Measurements from ENCODE around the gene LUZP2. TPM values are rescaled to one million over a fixed set of nuclear protein-coding genes. Genes with fewer than 3 reads are reported as not detected.
"Not testable (repeated sequence)": the region's sequence is repeated elsewhere in the genome, so short reads cannot be mapped to it uniquely, and the experiment has no call there.

The LUZP2 gene
- polyA plus RNA-seq, 1 donor from 2014 or later, result not detected

DNA sequence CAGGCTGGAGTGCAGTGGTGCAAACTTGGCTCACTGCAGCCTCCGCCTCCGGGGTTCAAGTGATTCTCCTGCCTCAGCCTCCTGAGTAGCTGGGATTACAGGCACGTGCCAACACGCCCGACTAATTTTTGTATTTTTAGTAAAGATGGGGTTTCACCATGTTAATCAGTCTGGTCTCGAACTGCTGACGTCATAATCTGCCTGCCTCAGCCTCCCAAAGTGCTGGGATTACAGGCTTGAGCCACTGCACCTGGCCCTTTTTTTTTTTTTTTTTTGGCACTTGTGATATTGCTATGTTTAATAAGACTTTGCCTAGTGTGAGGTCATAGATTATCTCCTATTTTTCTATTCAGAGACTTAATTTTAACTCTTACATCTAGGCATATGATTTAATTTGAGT lies 497.1 kb downstream of the LUZP2 start:
- not testable (repeated sequence) for H3K4me1 Mint-ChIP-seq, H3K36me3 Mint-ChIP-seq, H3K27me3 Mint-ChIP-seq, H3K27ac Mint-ChIP-seq, H3K4me3 Mint-ChIP-seq
- peaks cover 1 to 12% (median 3%) of the 10 kb centered on the region in 3 donors for H3K9me3 Mint-ChIP-seq

DNA sequence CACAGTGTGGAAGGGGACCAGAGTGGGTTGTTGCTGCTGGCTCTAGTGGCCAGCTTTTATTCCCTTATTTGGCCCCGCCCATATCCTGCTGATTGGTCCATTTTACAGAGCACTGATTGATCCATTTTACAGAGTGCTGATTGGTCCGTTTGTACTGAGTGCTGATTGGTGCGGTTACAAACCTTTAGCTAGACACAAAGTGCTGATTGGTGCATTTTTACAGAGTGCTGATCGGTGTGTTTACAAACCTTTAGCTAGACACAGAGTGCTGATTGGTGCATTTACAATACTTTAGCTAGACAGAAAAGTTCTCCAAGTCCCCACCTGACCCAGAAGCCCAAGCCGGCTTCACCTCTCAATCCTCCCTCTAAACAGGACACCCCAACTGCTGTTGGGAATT lies 503.1 kb downstream of the LUZP2 start:
- H3K27ac Mint-ChIP-seq, H3K4me3 Mint-ChIP-seq, H3K9me3 Mint-ChIP-seq, H3K36me3 Mint-ChIP-seq, H3K27me3 Mint-ChIP-seq, H3K4me1 Mint-ChIP-seq: not testable (repeated sequence)

DNA sequence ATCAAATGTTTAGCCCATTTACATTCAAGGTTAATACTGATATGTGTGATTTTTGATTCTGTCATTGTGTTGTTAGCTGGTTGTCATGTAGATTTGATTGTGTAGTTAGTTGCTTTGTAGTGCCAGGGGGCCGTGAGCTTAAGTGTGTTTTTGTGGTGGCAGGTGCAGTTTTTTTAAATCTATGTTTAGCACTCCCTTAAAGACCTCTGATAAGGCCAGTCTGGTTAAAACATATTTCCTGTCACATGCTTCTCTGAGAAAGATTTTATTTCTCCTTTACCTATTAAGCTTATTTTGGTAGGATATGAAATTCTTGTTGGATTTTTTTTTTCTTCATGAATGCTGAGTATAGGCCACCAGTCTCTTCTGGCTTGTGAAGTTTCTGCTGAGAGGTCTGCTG lies 540.6 kb downstream of the LUZP2 start:
- Mint-ChIP-seq H3K4me3 (no peak overlapping the region), H3K9me3 (peaks cover 2 to 11% (median 6%) of the 10 kb centered on the region in 3 donors), H3K4me1 (no peaks in the 10 kb centered on the region), H3K36me3 (no peaks in the 10 kb centered on the region), H3K27me3 (no peaks in the 10 kb centered on the region), H3K27ac (no peak overlapping the region)

DNA sequence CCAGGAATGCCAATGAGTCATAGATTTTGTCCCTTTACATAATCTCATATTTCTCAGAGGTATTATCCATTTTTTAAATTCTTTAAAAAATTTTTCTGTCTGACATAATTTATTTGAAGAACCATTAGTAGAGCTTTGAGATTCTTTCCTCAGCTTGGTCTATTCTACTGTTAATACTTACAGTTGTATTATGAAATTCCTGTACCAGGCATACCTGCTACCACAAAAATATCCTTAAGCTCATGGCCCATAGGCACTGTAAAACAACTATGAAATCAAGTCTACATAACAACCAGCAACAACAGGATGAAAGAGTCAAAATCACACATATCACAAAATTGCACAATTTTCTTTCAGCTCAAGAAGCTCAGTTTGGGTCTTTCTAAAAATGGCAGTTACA lies 541.3 kb downstream of the LUZP2 start:
- no peaks in the 10 kb centered on the region for H3K27me3 Mint-ChIP-seq
- peaks cover 5 to 8% (median 6%) of the 10 kb centered on the region in 3 donors for H3K9me3 Mint-ChIP-seq
- no peak overlapping the region for H3K27ac Mint-ChIP-seq
- H3K4me3 Mint-ChIP-seq, result no peak overlapping the region
- H3K36me3 Mint-ChIP-seq, result no peaks in the 10 kb centered on the region
- no peaks in the 10 kb centered on the region for H3K4me1 Mint-ChIP-seq

DNA sequence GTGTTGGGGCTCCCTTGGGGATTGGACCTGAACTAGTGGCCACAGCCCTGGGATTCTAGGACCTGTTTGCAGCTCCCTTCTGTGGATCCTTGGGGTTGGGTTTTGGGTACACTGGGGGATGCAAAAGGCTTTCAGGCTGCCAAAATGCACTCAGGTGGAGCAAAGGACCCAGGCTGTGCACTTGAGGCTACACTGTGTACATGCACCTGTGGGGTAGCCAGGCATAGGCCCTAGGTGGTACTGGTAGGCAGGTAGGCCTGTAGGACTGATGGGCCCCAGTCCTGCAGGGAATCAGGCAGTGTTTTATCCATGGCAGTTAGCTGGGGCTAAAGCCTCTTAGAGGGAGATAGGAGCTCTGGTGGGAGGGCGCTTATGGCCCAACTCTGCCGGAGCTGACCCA lies 542.3 kb downstream of the LUZP2 start:
- Mint-ChIP-seq H3K9me3 (peaks cover 6 to 8% (median 6%) of the 10 kb centered on the region in 3 donors), H3K27me3 (no peaks in the 10 kb centered on the region)

DNA sequence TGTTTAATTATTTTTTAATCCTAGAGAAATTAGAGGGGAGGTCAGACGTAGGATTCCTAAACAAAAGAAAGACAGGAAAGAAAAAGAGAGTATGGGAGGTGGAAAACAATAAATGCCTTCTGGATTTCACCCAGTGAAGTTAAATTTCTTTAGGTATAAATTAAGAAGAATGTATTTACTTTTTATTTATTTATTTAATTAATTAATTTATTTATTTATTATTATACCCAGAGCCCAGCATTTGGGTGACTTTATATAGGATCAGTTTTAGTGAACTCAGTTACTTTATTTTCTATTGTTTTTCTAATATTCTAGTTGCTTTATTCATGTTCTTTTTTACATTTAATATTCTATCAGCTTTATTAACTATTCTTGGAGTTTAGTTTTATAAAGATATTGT lies 551.8 kb downstream of the LUZP2 start:
- H3K27ac Mint-ChIP-seq, result no peak overlapping the region
- H3K9me3 Mint-ChIP-seq, result peaks cover 2 to 3% (median 2%) of the 10 kb centered on the region in 3 donors
- no peaks in the 10 kb centered on the region for H3K36me3 Mint-ChIP-seq
- no peaks in the 10 kb centered on the region for H3K4me1 Mint-ChIP-seq
- H3K27me3 Mint-ChIP-seq, result no peaks in the 10 kb centered on the region
- no peak overlapping the region for H3K4me3 Mint-ChIP-seq

More for the DNA sequence above, 542.3 kb downstream of the LUZP2 start:
- H3K4me3 Mint-ChIP-seq, result no peak overlapping the region
- no peak overlapping the region for H3K27ac Mint-ChIP-seq
- no peaks in the 10 kb centered on the region for H3K4me1 Mint-ChIP-seq
- no peaks in the 10 kb centered on the region for H3K36me3 Mint-ChIP-seq

DNA sequence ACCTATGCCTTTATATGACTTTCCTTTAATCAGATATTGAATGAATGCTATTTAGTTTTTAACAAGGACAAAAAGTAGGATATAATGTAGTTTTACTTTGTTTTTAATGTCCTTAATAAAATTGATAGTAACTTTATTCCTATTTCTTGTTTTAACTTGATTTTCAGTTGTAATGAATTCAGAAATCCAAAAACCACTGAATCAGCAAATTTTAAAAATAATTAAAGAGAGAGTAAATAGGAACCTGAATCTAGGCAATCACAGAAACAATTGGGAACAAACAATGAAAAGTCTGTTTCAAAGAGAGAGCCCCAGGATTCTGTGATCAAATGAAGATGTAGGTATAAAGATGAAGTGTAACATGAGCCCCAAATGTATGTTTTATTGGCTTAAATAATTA lies 556.0 kb downstream of the LUZP2 start:
- Mint-ChIP-seq H3K27me3 (no peaks in the 10 kb centered on the region), H3K9me3 (peaks cover 1 to 7% (median 2%) of the 10 kb centered on the region in 3 donors), H3K4me1 (no peaks in the 10 kb centered on the region), H3K4me3 (no peak overlapping the region), H3K27ac (no peak overlapping the region), H3K36me3 (no peaks in the 10 kb centered on the region)

DNA sequence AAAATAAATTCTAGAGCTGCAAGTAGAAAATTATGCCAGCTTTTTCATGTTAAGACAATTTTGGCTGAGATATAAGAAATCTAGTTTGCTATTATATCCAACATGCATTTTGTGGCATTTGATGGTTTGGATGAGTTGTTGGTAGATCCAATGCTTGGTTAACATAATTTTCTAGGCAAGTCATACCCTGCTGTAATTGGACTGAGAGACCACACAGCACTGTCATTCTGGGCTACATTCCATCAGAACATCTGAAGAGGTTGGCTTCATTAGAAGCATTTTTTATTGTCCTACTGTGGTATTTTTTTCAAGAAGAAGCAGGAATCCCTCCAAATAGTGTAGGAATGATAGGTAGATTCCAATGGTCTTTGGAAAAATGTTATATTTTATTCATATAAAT lies 561.0 kb downstream of the LUZP2 start:
- Mint-ChIP-seq H3K4me3 (no peak overlapping the region), H3K4me1 (no peaks in the 10 kb centered on the region), H3K27me3 (no peaks in the 10 kb centered on the region), H3K9me3 (peaks cover 0 to 9% (median 3%) of the 10 kb centered on the region in 3 donors), H3K27ac (no peak overlapping the region), H3K36me3 (no peaks in the 10 kb centered on the region)

DNA sequence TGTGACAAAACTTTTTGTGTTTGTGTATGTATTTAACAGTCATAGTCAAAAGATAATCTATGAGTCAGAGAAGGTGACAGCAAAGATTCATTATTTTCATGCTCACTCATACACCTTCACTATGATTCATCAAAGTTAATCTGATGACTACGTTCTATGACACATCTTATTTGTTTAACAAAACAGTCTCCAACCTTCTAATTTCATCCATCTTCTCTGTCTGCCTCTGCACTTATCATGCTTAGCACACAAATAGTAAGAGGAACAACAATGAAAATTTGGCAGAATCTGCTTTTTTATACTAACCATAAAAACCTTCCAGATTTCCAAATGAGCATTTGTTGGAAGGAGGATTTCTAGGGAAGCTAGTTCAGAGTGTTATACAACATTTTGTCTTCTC lies 568.9 kb downstream of the LUZP2 start:
- no peak overlapping the region for H3K27ac Mint-ChIP-seq
- H3K9me3 Mint-ChIP-seq, result peaks cover 0 to 14% (median 4%) of the 10 kb centered on the region in 3 donors
- H3K4me1 Mint-ChIP-seq, result no peaks in the 10 kb centered on the region
- H3K4me3 Mint-ChIP-seq, result no peak overlapping the region
- H3K36me3 Mint-ChIP-seq, result no peaks in the 10 kb centered on the region
- H3K27me3 Mint-ChIP-seq, result no peaks in the 10 kb centered on the region

DNA sequence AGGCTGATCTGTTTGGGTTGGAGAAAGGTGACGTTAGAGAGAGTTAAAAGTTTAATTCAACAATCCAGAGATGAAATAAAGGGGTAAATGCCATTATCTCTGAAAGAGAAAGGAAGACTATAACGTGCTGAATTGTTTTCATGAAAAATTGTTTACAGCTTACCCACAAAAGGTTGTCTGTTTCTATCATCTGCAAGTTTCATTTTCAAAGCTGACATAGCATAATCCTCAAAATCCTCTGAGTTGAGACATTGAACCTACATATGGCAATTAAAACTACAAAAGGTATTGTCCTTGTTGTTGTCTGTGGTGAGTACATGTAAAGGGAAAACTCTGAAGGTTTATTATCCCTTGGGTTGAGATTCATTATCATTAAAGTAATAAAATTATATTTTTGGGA lies 569.9 kb downstream of the LUZP2 start:
- H3K36me3 Mint-ChIP-seq, result no peaks in the 10 kb centered on the region
- H3K9me3 Mint-ChIP-seq, result peaks cover 0 to 9% (median 4%) of the 10 kb centered on the region in 3 donors
- no peak overlapping the region for H3K27ac Mint-ChIP-seq
- no peaks in the 10 kb centered on the region for H3K4me1 Mint-ChIP-seq
- H3K27me3 Mint-ChIP-seq, result no peaks in the 10 kb centered on the region
- H3K4me3 Mint-ChIP-seq, result no peak overlapping the region

DNA sequence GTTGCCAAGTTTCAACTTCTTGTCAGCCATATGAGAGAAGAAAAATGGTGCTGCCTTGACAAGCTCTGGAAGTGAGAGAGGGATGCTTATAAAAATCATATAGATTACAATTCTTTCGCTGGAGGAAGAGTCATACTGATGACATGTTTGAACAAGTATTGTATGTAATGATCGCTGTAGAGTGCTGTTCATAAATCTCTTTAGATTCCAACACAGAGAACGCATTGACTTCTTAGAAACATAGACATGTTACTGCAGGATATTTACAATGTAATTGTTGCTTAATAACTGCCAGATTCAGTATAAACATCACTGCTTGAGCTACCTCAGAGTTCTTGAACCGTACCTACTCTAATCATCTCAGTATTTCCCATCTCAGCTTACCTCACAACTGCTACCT lies 571.6 kb downstream of the LUZP2 start:
- Mint-ChIP-seq H3K27me3 (no peaks in the 10 kb centered on the region), H3K27ac (no peak overlapping the region), H3K36me3 (no peaks in the 10 kb centered on the region), H3K4me1 (no peaks in the 10 kb centered on the region), H3K9me3 (peaks cover 0 to 9% (median 5%) of the 10 kb centered on the region in 3 donors), H3K4me3 (no peak overlapping the region)

DNA sequence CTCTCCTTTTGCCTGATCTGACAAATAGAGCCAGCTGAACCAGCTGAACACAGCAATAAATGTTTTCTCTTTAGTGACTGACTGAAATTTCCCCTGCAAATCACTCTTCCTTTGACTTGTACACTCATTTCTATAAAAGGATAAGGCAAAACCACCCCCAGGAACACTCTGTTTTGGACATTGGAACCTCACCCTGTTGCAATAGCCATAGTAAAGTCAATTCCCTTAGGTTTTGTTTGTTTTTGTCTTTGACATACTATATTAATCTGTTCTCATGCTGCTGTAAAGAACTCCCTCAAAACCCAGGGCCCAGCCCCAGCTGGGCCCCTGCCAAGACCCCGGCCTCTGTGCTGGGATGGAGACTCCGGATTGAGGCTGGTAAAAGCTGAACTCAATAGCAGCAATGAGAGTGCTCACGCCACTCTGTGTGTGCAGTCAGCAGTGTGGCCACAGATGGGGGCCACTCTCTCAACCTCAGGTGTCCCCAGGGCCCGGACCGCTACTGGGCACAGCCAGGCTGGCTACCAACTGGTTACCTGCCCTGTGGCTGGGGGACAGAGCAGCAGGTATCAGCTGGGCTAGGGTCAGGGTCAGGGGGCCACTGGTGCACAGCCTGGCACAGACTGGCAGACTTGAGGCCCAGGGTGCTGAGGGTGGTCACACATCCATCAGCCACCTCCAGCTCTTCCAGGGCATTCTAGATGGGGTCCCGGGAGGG lies 597.4 kb downstream of the LUZP2 start:
- no peaks in the 10 kb centered on the region for H3K27me3 Mint-ChIP-seq
- peaks cover 0 to 3% (median 1%) of the 10 kb centered on the region in 3 donors for H3K9me3 Mint-ChIP-seq
- H3K4me1 Mint-ChIP-seq, result no peaks in the 10 kb centered on the region
- peak overlapping the region in 1 of 4 donors; percentile 22 for H3K4me3 Mint-ChIP-seq
- no peak overlapping the region for H3K27ac Mint-ChIP-seq
- no peaks in the 10 kb centered on the region for H3K36me3 Mint-ChIP-seq

DNA sequence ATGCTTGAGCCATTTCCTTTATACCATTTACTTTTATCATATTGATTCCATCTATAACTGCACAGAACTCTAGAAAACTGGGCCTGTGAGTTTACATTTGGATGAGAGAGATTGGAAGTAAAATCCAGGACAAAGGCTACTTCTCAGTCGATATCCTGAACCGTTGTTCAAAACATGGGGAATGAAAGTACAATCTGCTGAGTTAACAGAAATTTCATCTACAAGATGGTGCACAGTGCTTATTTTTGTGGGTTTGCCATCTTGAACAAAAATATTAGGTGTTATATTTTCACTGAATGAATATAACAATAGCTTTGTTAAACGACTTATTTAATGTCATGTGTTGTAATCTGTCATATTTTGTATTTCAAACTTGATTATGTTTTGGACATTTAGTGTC lies 622.6 kb downstream of the LUZP2 start:
- Mint-ChIP-seq H3K36me3 (no peaks in the 10 kb centered on the region), H3K4me3 (no peak overlapping the region), H3K9me3 (peaks cover 0 to 5% (median 3%) of the 10 kb centered on the region in 3 donors), H3K4me1 (no peaks in the 10 kb centered on the region), H3K27me3 (no peaks in the 10 kb centered on the region), H3K27ac (no peak overlapping the region)

Measured in IgD-negative memory B cell (primary cell).